Measurements from ENCODE around the gene IFT43.

IFT43 gene

GRCh38 chr14:76040704-76041103 lies 55.1 kb downstream of the IFT43 start:
- no peaks in the 10 kb centered on the region for H3K9me3 ChIP-seq (ENCODE audit: control insufficient read depth in 5 of 5, low read length in 5 of 5)
- peaks cover 0 to 21% (median 11%) of the 10 kb centered on the region in 5 donors for H3K36me3 ChIP-seq (ENCODE audit: control insufficient read depth in 5 of 5, insufficient read depth in 5 of 5, low read length in 5 of 5)
- H3K9ac ChIP-seq (ENCODE audit: low read length in 5 of 5), result no peak overlapping the region
- H3K27me3 ChIP-seq (ENCODE audit: control insufficient read depth in 5 of 5, insufficient read depth in 4 of 5, low read length in 5 of 5), result no peaks in the 10 kb centered on the region
- H3K27ac ChIP-seq (ENCODE audit: low read depth, low read length), result no peak overlapping the region
- H3K4me1 ChIP-seq (ENCODE audit: control insufficient read depth in 5 of 5, insufficient read depth in 5 of 5, low read length in 5 of 5), result no peaks in the 10 kb centered on the region
- no peak overlapping the region for H3K4me3 ChIP-seq (ENCODE audit: low read depth in 1 of 5, low read length in 5 of 5)

GRCh38 chr14:76045773-76046172 lies 60.2 kb downstream of the IFT43 start:
- H3K4me3 ChIP-seq (ENCODE audit: low read depth in 1 of 5, low read length in 5 of 5), result no peak overlapping the region
- H3K9me3 ChIP-seq (ENCODE audit: control insufficient read depth in 5 of 5, low read length in 5 of 5), result no peaks in the 10 kb centered on the region
- no peaks in the 10 kb centered on the region for H3K27me3 ChIP-seq (ENCODE audit: control insufficient read depth in 5 of 5, insufficient read depth in 4 of 5, low read length in 5 of 5)
- no peak overlapping the region for H3K27ac ChIP-seq (ENCODE audit: low read depth, low read length)
- peaks cover 0 to 4% (median 0%) of the 10 kb centered on the region in 5 donors for H3K4me1 ChIP-seq (ENCODE audit: control insufficient read depth in 5 of 5, insufficient read depth in 5 of 5, low read length in 5 of 5)
- no peak overlapping the region for H3K9ac ChIP-seq (ENCODE audit: low read length in 5 of 5)
- H3K36me3 ChIP-seq (ENCODE audit: control insufficient read depth in 5 of 5, insufficient read depth in 5 of 5, low read length in 5 of 5), result peaks cover 0 to 19% (median 9%) of the 10 kb centered on the region in 5 donors

GRCh38 chr14:76050250-76050649 lies 64.7 kb downstream of the IFT43 start:
- H3K9ac ChIP-seq (ENCODE audit: low read length in 5 of 5), result no peak overlapping the region
- no peak overlapping the region for H3K27ac ChIP-seq (ENCODE audit: low read depth, low read length)

GRCh38 chr14:76050797-76051392 lies 65.3 kb downstream of the IFT43 start:
- H3K9ac ChIP-seq (ENCODE audit: low read length in 5 of 5), result no peak overlapping the region
- H3K36me3 ChIP-seq (ENCODE audit: control insufficient read depth in 5 of 5, insufficient read depth in 5 of 5, low read length in 5 of 5), result peaks cover 0 to 4% (median 0%) of the 10 kb centered on the region in 5 donors
- no peak overlapping the region for H3K4me3 ChIP-seq (ENCODE audit: low read depth in 1 of 5, low read length in 5 of 5)
- peaks cover 0 to 4% (median 0%) of the 10 kb centered on the region in 5 donors for H3K4me1 ChIP-seq (ENCODE audit: control insufficient read depth in 5 of 5, insufficient read depth in 5 of 5, low read length in 5 of 5)
- no peaks in the 10 kb centered on the region for H3K27me3 ChIP-seq (ENCODE audit: control insufficient read depth in 5 of 5, insufficient read depth in 4 of 5, low read length in 5 of 5)
- no peaks in the 10 kb centered on the region for H3K9me3 ChIP-seq (ENCODE audit: control insufficient read depth in 5 of 5, low read length in 5 of 5)
- H3K27ac ChIP-seq (ENCODE audit: low read depth, low read length), result no peak overlapping the region

More at GRCh38 chr14:76050250-76050649, 64.7 kb downstream of the IFT43 start:
- Histone ChIP-seq H3K4me3 (ENCODE audit: low read depth in 1 of 5, low read length in 5 of 5) (no peak overlapping the region), H3K9me3 (ENCODE audit: control insufficient read depth in 5 of 5, low read length in 5 of 5) (no peaks in the 10 kb centered on the region), H3K27me3 (ENCODE audit: control insufficient read depth in 5 of 5, insufficient read depth in 4 of 5, low read length in 5 of 5) (no peaks in the 10 kb centered on the region), H3K36me3 (ENCODE audit: control insufficient read depth in 5 of 5, insufficient read depth in 5 of 5, low read length in 5 of 5) (peaks cover 0 to 4% (median 0%) of the 10 kb centered on the region in 5 donors), H3K4me1 (ENCODE audit: control insufficient read depth in 5 of 5, insufficient read depth in 5 of 5, low read length in 5 of 5) (peaks cover 0 to 4% (median 0%) of the 10 kb centered on the region in 5 donors)

- no peaks in the 10 kb centered on the region for H3K9me3 ChIP-seq (ENCODE audit: control insufficient read depth in 5 of 5, low read length in 5 of 5)
- no peak overlapping the region for H3K4me3 ChIP-seq (ENCODE audit: low read depth in 1 of 5, low read length in 5 of 5)
- no peaks in the 10 kb centered on the region for H3K27me3 ChIP-seq (ENCODE audit: control insufficient read depth in 5 of 5, insufficient read depth in 4 of 5, low read length in 5 of 5)
- no peak overlapping the region for H3K9ac ChIP-seq (ENCODE audit: low read length in 5 of 5)
- peaks cover 0 to 4% (median 0%) of the 10 kb centered on the region in 5 donors for H3K36me3 ChIP-seq (ENCODE audit: control insufficient read depth in 5 of 5, insufficient read depth in 5 of 5, low read length in 5 of 5)
- H3K27ac ChIP-seq (ENCODE audit: low read depth, low read length), result no peak overlapping the region
- H3K4me1 ChIP-seq (ENCODE audit: control insufficient read depth in 5 of 5, insufficient read depth in 5 of 5, low read length in 5 of 5), result peaks cover 0 to 4% (median 0%) of the 10 kb centered on the region in 5 donors
These were observed 66.3 kb downstream of the IFT43 start for GRCh38 chr14:76051717-76052465.

- no peak overlapping the region for H3K9ac ChIP-seq (ENCODE audit: low read length in 5 of 5)
- no peak overlapping the region for H3K4me3 ChIP-seq (ENCODE audit: low read depth in 1 of 5, low read length in 5 of 5)
- H3K4me1 ChIP-seq (ENCODE audit: control insufficient read depth in 5 of 5, insufficient read depth in 5 of 5, low read length in 5 of 5), result no peaks in the 10 kb centered on the region
- peaks cover 0 to 6% (median 2%) of the 10 kb centered on the region in 5 donors for H3K36me3 ChIP-seq (ENCODE audit: control insufficient read depth in 5 of 5, insufficient read depth in 5 of 5, low read length in 5 of 5)
- H3K27me3 ChIP-seq (ENCODE audit: control insufficient read depth in 5 of 5, insufficient read depth in 4 of 5, low read length in 5 of 5), result no peaks in the 10 kb centered on the region
- H3K9me3 ChIP-seq (ENCODE audit: control insufficient read depth in 5 of 5, low read length in 5 of 5), result no peaks in the 10 kb centered on the region
- no peak overlapping the region for H3K27ac ChIP-seq (ENCODE audit: low read depth, low read length)
These were observed 68.2 kb downstream of the IFT43 start for GRCh38 chr14:76053572-76054355.

GRCh38 chr14:76055330-76055729 lies 69.8 kb downstream of the IFT43 start:
- no peak overlapping the region for H3K4me3 ChIP-seq (ENCODE audit: low read depth in 1 of 5, low read length in 5 of 5)
- H3K27me3 ChIP-seq (ENCODE audit: control insufficient read depth in 5 of 5, insufficient read depth in 4 of 5, low read length in 5 of 5), result no peaks in the 10 kb centered on the region
- peaks cover 8 to 15% (median 10%) of the 10 kb centered on the region in 5 donors for H3K36me3 ChIP-seq (ENCODE audit: control insufficient read depth in 5 of 5, insufficient read depth in 5 of 5, low read length in 5 of 5)
- no peaks in the 10 kb centered on the region for H3K9me3 ChIP-seq (ENCODE audit: control insufficient read depth in 5 of 5, low read length in 5 of 5)
- no peaks in the 10 kb centered on the region for H3K4me1 ChIP-seq (ENCODE audit: control insufficient read depth in 5 of 5, insufficient read depth in 5 of 5, low read length in 5 of 5)
- no peak overlapping the region for H3K9ac ChIP-seq (ENCODE audit: low read length in 5 of 5)
- H3K27ac ChIP-seq (ENCODE audit: low read depth, low read length), result no peak overlapping the region

GRCh38 chr14:76056128-76056527 lies 70.6 kb downstream of the IFT43 start:
- no peaks in the 10 kb centered on the region for H3K27me3 ChIP-seq (ENCODE audit: control insufficient read depth in 5 of 5, insufficient read depth in 4 of 5, low read length in 5 of 5)
- peaks cover 8 to 15% (median 10%) of the 10 kb centered on the region in 5 donors for H3K36me3 ChIP-seq (ENCODE audit: control insufficient read depth in 5 of 5, insufficient read depth in 5 of 5, low read length in 5 of 5)
- no peaks in the 10 kb centered on the region for H3K4me1 ChIP-seq (ENCODE audit: control insufficient read depth in 5 of 5, insufficient read depth in 5 of 5, low read length in 5 of 5)
- H3K9ac ChIP-seq (ENCODE audit: low read length in 5 of 5), result no peak overlapping the region
- no peak overlapping the region for H3K27ac ChIP-seq (ENCODE audit: low read depth, low read length)
- no peak overlapping the region for H3K4me3 ChIP-seq (ENCODE audit: low read depth in 1 of 5, low read length in 5 of 5)
- no peaks in the 10 kb centered on the region for H3K9me3 ChIP-seq (ENCODE audit: control insufficient read depth in 5 of 5, low read length in 5 of 5)

GRCh38 chr14:76057914-76058313 lies 72.4 kb downstream of the IFT43 start:
- H3K9me3 ChIP-seq (ENCODE audit: control insufficient read depth in 5 of 5, low read length in 5 of 5), result no peaks in the 10 kb centered on the region
- peaks cover 8 to 15% (median 13%) of the 10 kb centered on the region in 5 donors for H3K36me3 ChIP-seq (ENCODE audit: control insufficient read depth in 5 of 5, insufficient read depth in 5 of 5, low read length in 5 of 5)
- H3K4me1 ChIP-seq (ENCODE audit: control insufficient read depth in 5 of 5, insufficient read depth in 5 of 5, low read length in 5 of 5), result no peaks in the 10 kb centered on the region
- H3K9ac ChIP-seq (ENCODE audit: low read length in 5 of 5), result no peak overlapping the region
- no peaks in the 10 kb centered on the region for H3K27me3 ChIP-seq (ENCODE audit: control insufficient read depth in 5 of 5, insufficient read depth in 4 of 5, low read length in 5 of 5)
- H3K4me3 ChIP-seq (ENCODE audit: low read depth in 1 of 5, low read length in 5 of 5), result no peak overlapping the region
- H3K27ac ChIP-seq (ENCODE audit: low read depth, low read length), result no peak overlapping the region

GRCh38 chr14:76063327-76063726 lies 77.8 kb downstream of the IFT43 start:
- Histone ChIP-seq H3K27me3 (ENCODE audit: control insufficient read depth in 5 of 5, insufficient read depth in 4 of 5, low read length in 5 of 5) (no peaks in the 10 kb centered on the region), H3K4me1 (ENCODE audit: control insufficient read depth in 5 of 5, insufficient read depth in 5 of 5, low read length in 5 of 5) (no peaks in the 10 kb centered on the region), H3K36me3 (ENCODE audit: control insufficient read depth in 5 of 5, insufficient read depth in 5 of 5, low read length in 5 of 5) (peaks cover 14 to 45% (median 20%) of the 10 kb centered on the region in 5 donors), H3K4me3 (ENCODE audit: low read depth in 1 of 5, low read length in 5 of 5) (no peak overlapping the region), H3K9me3 (ENCODE audit: control insufficient read depth in 5 of 5, low read length in 5 of 5) (peaks cover 0 to 4% (median 0%) of the 10 kb centered on the region in 5 donors), H3K9ac (ENCODE audit: low read length in 5 of 5) (no peak overlapping the region), H3K27ac (ENCODE audit: low read depth, low read length) (no peak overlapping the region)
